Measurements from ENCODE around the gene ZNF79. TPM values are rescaled to one million over a fixed set of nuclear protein-coding genes. Genes with fewer than 3 reads are reported as not detected.

The ZNF79 gene
- total RNA-seq, 3 donors from 2014 or later = 5.1 to 13.6 (median 5.7) TPM

GRCh38 chr9:127395497-127396252 is 28.5 kb upstream of the ZNF79 start:
- intact Hi-C loops (cut with DNase I, micrococcal nuclease) = no loop called here
- ATAC-seq (no peak), DNase-seq (no peak)
- Histone ChIP-seq H3K4me1 (ENCODE audit: low read depth) (peaks cover 19% of the 10 kb centered on the region), H3K36me3 (ENCODE audit: low read depth) (peaks cover 6% of the 10 kb centered on the region), H3K4me3 (no peak overlapping the region), H3K9me3 (no peaks in the 10 kb centered on the region)
- no peak for TF ChIP-seq CTCF (IDR thresholded peaks at IDR 0.05)

- Histone ChIP-seq H3K4me1 (ENCODE audit: low read depth) (peaks cover 19% of the 10 kb centered on the region), H3K4me3 (peak overlapping the region; percentile 63), H3K9me3 (no peaks in the 10 kb centered on the region), H3K36me3 (ENCODE audit: low read depth) (peaks cover 6% of the 10 kb centered on the region)
- no peak for DNase-seq
- ATAC-seq = no peak
- intact Hi-C loops (cut with DNase I, micrococcal nuclease) = no loop called here
- TF ChIP-seq CTCF (IDR thresholded peaks at IDR 0.05) = no peak
These were observed 27.9 kb upstream of the ZNF79 start for GRCh38 chr9:127396253-127396807.

DNA sequence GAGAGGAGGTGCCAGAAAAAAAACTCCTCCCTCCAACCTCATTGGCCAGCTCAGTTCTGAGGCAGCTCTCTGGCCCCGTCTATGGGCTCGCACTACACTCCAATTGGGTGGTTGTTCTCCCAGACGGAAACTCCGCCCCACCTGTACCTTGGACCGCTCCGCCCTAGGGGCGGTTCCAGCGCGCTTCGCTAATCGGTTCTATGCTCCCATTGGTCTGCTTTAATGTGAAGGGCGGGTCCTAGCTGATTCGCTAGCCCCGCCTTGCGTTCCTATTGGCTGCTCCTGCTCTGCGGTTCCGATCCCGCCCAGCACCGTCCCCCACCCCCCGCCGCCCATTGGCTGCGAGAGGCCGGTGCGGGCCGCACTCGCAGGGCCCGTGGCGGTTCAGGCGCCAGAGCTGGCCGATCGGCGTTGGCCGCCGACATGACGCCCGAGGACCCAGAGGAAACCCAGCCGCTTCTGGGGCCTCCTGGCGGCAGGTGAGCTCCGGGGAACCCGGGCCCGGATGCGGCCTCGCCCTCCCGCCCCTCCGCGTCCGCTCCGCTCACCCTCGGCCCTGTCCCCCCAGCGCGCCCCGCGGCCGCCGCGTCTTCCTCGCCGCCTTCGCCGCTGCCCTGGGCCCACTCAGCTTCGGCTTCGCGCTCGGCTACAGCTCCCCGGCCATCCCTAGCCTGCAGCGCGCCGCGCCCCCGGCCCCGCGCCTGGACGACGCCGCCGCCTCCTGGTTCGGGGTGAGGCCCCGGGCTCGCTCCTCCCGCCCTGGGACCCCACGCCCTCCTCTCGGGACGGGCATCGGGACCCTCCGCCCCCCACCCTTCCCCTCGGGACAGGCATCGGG is 27.2 kb upstream of the ZNF79 start, which contains the start of gene SLC2A8:
SLC2A8 (plus strand) TSS at position 362 of the 838 bp plus-strand sequence; CDS start at position 424, 62 bp downstream.
- intact Hi-C loops (cut with DNase I, micrococcal nuclease) = no loop called here
- peak within 1 kb of the TSS; percentile 63 for H3K4me3 ChIP-seq
- TF ChIP-seq CTCF (IDR thresholded peaks at IDR 0.05) = peak; percentile 26
- DNase-seq (peak; percentile 98 to 99 (median 99)), ATAC-seq (peak; percentile 91)
- peaks cover 6% of the 10 kb centered on the region for H3K36me3 ChIP-seq (ENCODE audit: low read depth)
- H3K9me3 ChIP-seq = no peaks in the 10 kb centered on the region
- H3K4me1 ChIP-seq (ENCODE audit: low read depth) = peaks cover 19% of the 10 kb centered on the region

GRCh38 chr9:127397646-127398274 is 26.4 kb upstream of the ZNF79 start:
- Histone ChIP-seq H3K4me1 (ENCODE audit: low read depth) (peaks cover 19% of the 10 kb centered on the region), H3K9me3 (no peaks in the 10 kb centered on the region), H3K4me3 (peak overlapping the region; percentile 63), H3K36me3 (ENCODE audit: low read depth) (peaks cover 6% of the 10 kb centered on the region)
- peak; percentile 30 for TF ChIP-seq CTCF (IDR thresholded peaks at IDR 0.05)
- intact Hi-C loops (cut with DNase I, micrococcal nuclease) = no loop called here
- ATAC-seq = peak; percentile 13
- DNase-seq = peak; percentile 61 to 71 (median 70)

- no peak for DNase-seq
- intact Hi-C loops (cut with DNase I, micrococcal nuclease) = no loop called here
- Histone ChIP-seq H3K4me1 (ENCODE audit: low read depth) (peaks cover 19% of the 10 kb centered on the region), H3K4me3 (peak overlapping the region; percentile 63), H3K36me3 (ENCODE audit: low read depth) (peaks cover 6% of the 10 kb centered on the region), H3K9me3 (no peaks in the 10 kb centered on the region)
- ATAC-seq = no peak
- no peak for TF ChIP-seq CTCF (IDR thresholded peaks at IDR 0.05)
These were observed 25.9 kb upstream of the ZNF79 start for GRCh38 chr9:127398275-127398647.
